ENCODE measurements around the gene RDH5. TPM values are rescaled to one million over a fixed set of nuclear protein-coding genes. Genes with fewer than 3 reads are reported as not detected.

Gene RDH5
- total RNA-seq, 1 donor from 2014 or later: 3.6 TPM

GRCh38 chr12:55739025-55739378 is 18.8 kb downstream of the RDH5 start:
- no peak for TF ChIP-seq CTCF (IDR thresholded peaks at IDR 0.05)
- DNase-seq (ENCODE audit: low spot score in 2 of 2): no peak
- H3K9me3 ChIP-seq: no peaks in the 10 kb centered on the region
- H3K27ac ChIP-seq: no peak overlapping the region
- H3K4me3 ChIP-seq: no peak overlapping the region
- H3K27me3 ChIP-seq: no peaks in the 10 kb centered on the region
- peaks cover 9 to 16% of the 10 kb centered on the region in 2 donors for H3K4me1 ChIP-seq
- no peaks in the 10 kb centered on the region for H3K36me3 ChIP-seq
- intact Hi-C loops (cut with DNase I): no loop called here

GRCh38 chr12:55741931-55742680 is 21.9 kb downstream of the RDH5 start:
- no peaks in the 10 kb centered on the region for H3K36me3 ChIP-seq
- peak in 1 of 2 donors; percentile 45 for DNase-seq (ENCODE audit: low spot score in 2 of 2)
- H3K27ac ChIP-seq: peak overlapping the region in 1 of 2 donors; percentile 76
- H3K9me3 ChIP-seq: no peaks in the 10 kb centered on the region
- peaks cover 16 to 30% of the 10 kb centered on the region in 2 donors for H3K4me1 ChIP-seq
- intact Hi-C loops (cut with DNase I): loop anchor here (5.0 kb wide), 3 partner anchors 75 to 300 kb away; partner anchors contain the start of genes ORMDL2, PYM1, RPS26 and SARNP
- no peak for TF ChIP-seq CTCF (IDR thresholded peaks at IDR 0.05)
- no peaks in the 10 kb centered on the region for H3K27me3 ChIP-seq
- H3K4me3 ChIP-seq: peak overlapping the region in 1 of 2 donors; percentile 96

- H3K27ac ChIP-seq: peak within 1 kb of the TSS; percentile 63 to 76
- no peak for TF ChIP-seq CTCF (IDR thresholded peaks at IDR 0.05)
- no peaks in the 10 kb centered on the region for H3K9me3 ChIP-seq
- peak within 1 kb of the TSS; percentile 77 to 96 for H3K4me3 ChIP-seq
- no peaks in the 10 kb centered on the region for H3K36me3 ChIP-seq
- peaks cover 16 to 25% of the 10 kb centered on the region in 2 donors for H3K4me1 ChIP-seq
- H3K27me3 ChIP-seq: no peaks in the 10 kb centered on the region
- intact Hi-C loops (cut with DNase I): loop anchor here (5.0 kb wide), 3 partner anchors 74 to 299 kb away; partner anchors contain the start of genes ORMDL2, PYM1, RPS26 and SARNP
- peak in 1 of 2 donors; percentile 91 for DNase-seq (ENCODE audit: low spot score in 2 of 2)
Measured at GRCh38 chr12:55742719-55743405, 22.7 kb downstream of the RDH5 start, which contains the start of gene GDF11. GDF11 (plus strand) TSS chr12:55743122; CDS start chr12:55743317, 195 bp downstream.

- peak in 1 of 2 donors; percentile 75 for DNase-seq (ENCODE audit: low spot score in 2 of 2)
Measured at GRCh38 chr12:55743406-55744339, 23.5 kb downstream of the RDH5 start.

More at GRCh38 chr12:55743406-55744339, 23.5 kb downstream of the RDH5 start:
- peak overlapping the region; percentile 63 to 76 for H3K27ac ChIP-seq
- peak in 1 of 3 experiments; percentile 26 for TF ChIP-seq CTCF (IDR thresholded peaks at IDR 0.05)
- H3K27me3 ChIP-seq: no peaks in the 10 kb centered on the region
- H3K4me3 ChIP-seq: peak overlapping the region; percentile 77 to 96
- peaks cover 13 to 21% of the 10 kb centered on the region in 2 donors for H3K4me1 ChIP-seq
- intact Hi-C loops (cut with DNase I): loop anchor here (5.0 kb wide), 3 partner anchors 74 to 299 kb away; partner anchors contain the start of genes ORMDL2, PYM1, RPS26 and SARNP
- H3K36me3 ChIP-seq: no peaks in the 10 kb centered on the region
- no peaks in the 10 kb centered on the region for H3K9me3 ChIP-seq
